Measurements from ENCODE around the gene MPEG1. TPM values are rescaled to one million over a fixed set of nuclear protein-coding genes. Genes with fewer than 3 reads are reported as not detected.

Gene MPEG1
- total RNA-seq, 2 experiments from 2014 or later = 0.62 to 0.70 TPM

- peaks cover 32% of the 10 kb centered on the region for H3K27me3 Mint-ChIP-seq
- DNase-seq = no peak
- H3K27ac Mint-ChIP-seq = no peak overlapping the region
- peaks cover 9% of the 10 kb centered on the region for H3K4me1 Mint-ChIP-seq
- H3K9me3 Mint-ChIP-seq = peaks cover 2% of the 10 kb centered on the region
- H3K4me3 Mint-ChIP-seq = no peak overlapping the region
- no peaks in the 10 kb centered on the region for H3K36me3 Mint-ChIP-seq
These were observed 38.6 kb downstream of the MPEG1 start for GRCh38 chr11:59173964-59174663.

- Mint-ChIP-seq H3K27ac (peak overlapping the region; percentile 30), H3K9me3 (no peaks in the 10 kb centered on the region), H3K27me3 (peaks cover 32% of the 10 kb centered on the region), H3K4me1 (peaks cover 9% of the 10 kb centered on the region), H3K4me3 (peak overlapping the region; percentile 75), H3K36me3 (no peaks in the 10 kb centered on the region)
- DNase-seq = peak; percentile 16
These were observed 39.4 kb downstream of the MPEG1 start for GRCh38 chr11:59173080-59173963.

- DNase-seq = peak; percentile 38
- H3K9me3 Mint-ChIP-seq = no peaks in the 10 kb centered on the region
These were observed 40.2 kb downstream of the MPEG1 start for GRCh38 chr11:59172345-59173079.

GRCh38 chr11:59171508-59172322 lies 41.0 kb downstream of the MPEG1 start, which contains the start of gene DTX4:
DTX4 (plus strand) TSS chr11:59172132; CDS start chr11:59172596, 464 bp downstream.
- Mint-ChIP-seq H3K27me3 (peaks cover 32% of the 10 kb centered on the region), H3K9me3 (no peaks in the 10 kb centered on the region)

More at GRCh38 chr11:59172345-59173079, 40.2 kb downstream of the MPEG1 start:
- no peaks in the 10 kb centered on the region for H3K36me3 Mint-ChIP-seq
- peak overlapping the region; percentile 30 for H3K27ac Mint-ChIP-seq
- peaks cover 9% of the 10 kb centered on the region for H3K4me1 Mint-ChIP-seq
- peaks cover 32% of the 10 kb centered on the region for H3K27me3 Mint-ChIP-seq
- peak overlapping the region; percentile 75 for H3K4me3 Mint-ChIP-seq

GRCh38 chr11:59164028-59164427 lies 48.7 kb downstream of the MPEG1 start:
- H3K36me3 Mint-ChIP-seq = no peaks in the 10 kb centered on the region
- no peak for DNase-seq
- no peaks in the 10 kb centered on the region for H3K9me3 Mint-ChIP-seq
- no peak overlapping the region for H3K4me3 Mint-ChIP-seq
- peaks cover 35% of the 10 kb centered on the region for H3K27me3 Mint-ChIP-seq
- H3K4me1 Mint-ChIP-seq = no peaks in the 10 kb centered on the region
- no peak overlapping the region for H3K27ac Mint-ChIP-seq

More at GRCh38 chr11:59171508-59172322, 41.0 kb downstream of the MPEG1 start, which contains the start of gene DTX4:
- H3K4me1 Mint-ChIP-seq = peaks cover 9% of the 10 kb centered on the region
- peak; percentile 88 for DNase-seq
- peak within 1 kb of the TSS; percentile 30 for H3K27ac Mint-ChIP-seq
- peak within 1 kb of the TSS; percentile 75 for H3K4me3 Mint-ChIP-seq
- H3K36me3 Mint-ChIP-seq = no peaks in the 10 kb centered on the region

Other genes with a start within 250 kb of the MPEG1 start
- gene GLYATL1B, start 126.6 kb downstream of the MPEG1 start, total RNA-seq = not detected
- gene FAM111B, start 105.7 kb downstream of the MPEG1 start, total RNA-seq = 10 to 100 TPM; 46.1 to 50.4 TPM
- 10 to 100 TPM; 85.7 to 91.7 TPM for gene FAM111A, start 70.1 kb downstream of the MPEG1 start, total RNA-seq
- under 1 TPM; 0.10 to 0.49 TPM for gene DTX4, start 40.8 kb downstream of the MPEG1 start, total RNA-seq
- not detected for gene OR5AN1, start 146.0 kb upstream of the MPEG1 start, total RNA-seq
- gene OR5A2, start 213.5 kb upstream of the MPEG1 start, total RNA-seq = not detected
- not detected for gene OR5A1, start 223.5 kb upstream of the MPEG1 start, total RNA-seq
- not detected for gene OR4D6, start 244.0 kb upstream of the MPEG1 start, total RNA-seq